Activated CD4-positive, alpha-beta memory T cell treated with anti-CD3 and anti-CD28 coated beads, Interleukin-2, amount 10 ng/mL, durations not matched to agents 7 days and 5 days (primary cell): ENCODE data around the gene NOX4. TPM values are rescaled to one million over a fixed set of nuclear protein-coding genes. Genes with fewer than 3 reads are reported as not detected.
"Not testable (repeated sequence)": the region's sequence is repeated elsewhere in the genome, so short reads cannot be mapped to it uniquely, and the experiment has no call there.

Experiments used
- CTCF ChIA-PET: fragments of 350-600 bp; sonication (Branson Sonifier 250); formaldehyde crosslinking; loops from one replicate; lab custom pipeline; 2021; ENCODE audit warnings: antibody characterized with exemption, inconsistent platforms; lab: Charles Lee
- POLR2A ChIA-PET: fragments of 350-600 bp; sonication (Branson Sonifier 250); formaldehyde crosslinking; loops from one replicate; lab custom pipeline; 2021; ENCODE audit warnings: antibody characterized with exemption; lab: Charles Lee
- DNase-seq: peaks from one replicate; pipeline ENCODE4 v3.0.0-alpha.2; 2020
- H3K27ac Mint-ChIP-seq: one replicate; pipeline ENCODE4 v1.8.0; 2021; ENCODE audit warnings: mild to moderate bottlenecking, mixed read lengths
- H3K27me3 Mint-ChIP-seq: one replicate; pipeline ENCODE4 v1.8.0; 2021; ENCODE audit warnings: mixed read lengths
- H3K36me3 Mint-ChIP-seq: one replicate; pipeline ENCODE4 v1.8.0; 2021; ENCODE audit warnings: low read depth, mixed read lengths
- H3K4me1 Mint-ChIP-seq: one replicate; pipeline ENCODE4 v1.8.0; 2021; ENCODE audit warnings: mixed read lengths
- H3K4me3 Mint-ChIP-seq: one replicate; pipeline ENCODE4 v1.8.0; 2021; ENCODE audit warnings: mild to moderate bottlenecking, mixed read lengths
- H3K9me3 Mint-ChIP-seq: one replicate; pipeline ENCODE4 v1.8.0; 2021; ENCODE audit warnings: mixed read lengths
- total RNA-seq, 2 experiments: library from RNA; stranded (reverse); gene quantifications; one replicate each; pipeline ENCODE4 v1.2.3, GENCODE V29; 2021

Gene NOX4
- total RNA-seq, 2 experiments from 2014 or later = not detected

- H3K27ac Mint-ChIP-seq = no peak overlapping the region
- POLR2A ChIA-PET = no interaction called here
- H3K9me3 Mint-ChIP-seq = no peaks in the 10 kb centered on the region
- H3K4me1 Mint-ChIP-seq = no peaks in the 10 kb centered on the region
- no peak for DNase-seq
- H3K27me3 Mint-ChIP-seq = no peaks in the 10 kb centered on the region
- CTCF ChIA-PET = no interaction called here
- no peak overlapping the region for H3K4me3 Mint-ChIP-seq
- no peaks in the 10 kb centered on the region for H3K36me3 Mint-ChIP-seq
Observed at GRCh38 chr11:89447845-89448244, 43.3 kb downstream of the NOX4 start.

- ChIA-PET POLR2A (no interaction called here), CTCF (interaction anchor here (0.7 kb wide), 1 partner anchor 721 kb away, joined by 3 read pairs; no protein-coding TSS in a partner anchor)
- Mint-ChIP-seq H3K27ac (no peak overlapping the region), H3K36me3 (no peaks in the 10 kb centered on the region), H3K4me3 (no peak overlapping the region), H3K4me1 (no peaks in the 10 kb centered on the region), H3K27me3 (no peaks in the 10 kb centered on the region), H3K9me3 (no peaks in the 10 kb centered on the region)
- DNase-seq = no peak
Observed at GRCh38 chr11:89443361-89444322, 47.5 kb downstream of the NOX4 start.

GRCh38 chr11:89442801-89443200 lies 48.4 kb downstream of the NOX4 start:
- DNase-seq = no peak
- no peaks in the 10 kb centered on the region for H3K27me3 Mint-ChIP-seq
- H3K36me3 Mint-ChIP-seq = no peaks in the 10 kb centered on the region
- CTCF ChIA-PET = no interaction called here
- no peak overlapping the region for H3K4me3 Mint-ChIP-seq
- H3K27ac Mint-ChIP-seq = no peak overlapping the region
- no peaks in the 10 kb centered on the region for H3K9me3 Mint-ChIP-seq
- no peaks in the 10 kb centered on the region for H3K4me1 Mint-ChIP-seq
- POLR2A ChIA-PET = no interaction called here

GRCh38 chr11:89441606-89442005 lies 49.6 kb downstream of the NOX4 start:
- CTCF ChIA-PET = no interaction called here
- no peaks in the 10 kb centered on the region for H3K4me1 Mint-ChIP-seq
- no peaks in the 10 kb centered on the region for H3K27me3 Mint-ChIP-seq
- H3K27ac Mint-ChIP-seq = no peak overlapping the region
- DNase-seq = no peak
- POLR2A ChIA-PET = no interaction called here
- H3K4me3 Mint-ChIP-seq = no peak overlapping the region
- no peaks in the 10 kb centered on the region for H3K9me3 Mint-ChIP-seq
- H3K36me3 Mint-ChIP-seq = no peaks in the 10 kb centered on the region

GRCh38 chr11:89437317-89437716 lies 53.9 kb downstream of the NOX4 start:
- POLR2A ChIA-PET = no interaction called here
- Mint-ChIP-seq H3K27me3 (no peaks in the 10 kb centered on the region), H3K9me3 (no peaks in the 10 kb centered on the region), H3K4me1 (no peaks in the 10 kb centered on the region), H3K27ac (no peak overlapping the region), H3K36me3 (no peaks in the 10 kb centered on the region), H3K4me3 (no peak overlapping the region)
- DNase-seq = no peak
- CTCF ChIA-PET = no interaction called here

GRCh38 chr11:89436071-89436470 lies 55.1 kb downstream of the NOX4 start:
- no peaks in the 10 kb centered on the region for H3K4me1 Mint-ChIP-seq
- no peaks in the 10 kb centered on the region for H3K27me3 Mint-ChIP-seq
- H3K4me3 Mint-ChIP-seq = no peak overlapping the region
- no peak for DNase-seq
- CTCF ChIA-PET = no interaction called here
- no peaks in the 10 kb centered on the region for H3K36me3 Mint-ChIP-seq
- H3K27ac Mint-ChIP-seq = no peak overlapping the region
- no peaks in the 10 kb centered on the region for H3K9me3 Mint-ChIP-seq
- POLR2A ChIA-PET = no interaction called here

- no peak for DNase-seq
- Mint-ChIP-seq H3K27me3 (no peaks in the 10 kb centered on the region), H3K4me1 (no peaks in the 10 kb centered on the region), H3K36me3 (no peaks in the 10 kb centered on the region), H3K9me3 (no peaks in the 10 kb centered on the region), H3K4me3 (no peak overlapping the region), H3K27ac (no peak overlapping the region)
- ChIA-PET CTCF (no interaction called here), POLR2A (no interaction called here)
Observed at GRCh38 chr11:89433278-89433677, 57.9 kb downstream of the NOX4 start.

GRCh38 chr11:89432182-89432581 lies 59.0 kb downstream of the NOX4 start:
- H3K9me3 Mint-ChIP-seq, DNase-seq, H3K4me3 Mint-ChIP-seq, CTCF ChIA-PET, H3K27me3 Mint-ChIP-seq, H3K27ac Mint-ChIP-seq, H3K4me1 Mint-ChIP-seq, POLR2A ChIA-PET, H3K36me3 Mint-ChIP-seq: not testable (repeated sequence)

GRCh38 chr11:89426501-89426900 lies 64.7 kb downstream of the NOX4 start:
- POLR2A ChIA-PET, H3K9me3 Mint-ChIP-seq, H3K36me3 Mint-ChIP-seq, DNase-seq, H3K4me3 Mint-ChIP-seq, H3K27me3 Mint-ChIP-seq, CTCF ChIA-PET, H3K4me1 Mint-ChIP-seq, H3K27ac Mint-ChIP-seq: not testable (repeated sequence)

GRCh38 chr11:89421718-89422117 lies 69.5 kb downstream of the NOX4 start:
- POLR2A ChIA-PET = no interaction called here
- H3K4me1 Mint-ChIP-seq = no peaks in the 10 kb centered on the region
- CTCF ChIA-PET = no interaction called here
- no peak for DNase-seq
- H3K4me3 Mint-ChIP-seq = no peak overlapping the region
- no peaks in the 10 kb centered on the region for H3K36me3 Mint-ChIP-seq
- H3K27me3 Mint-ChIP-seq = no peaks in the 10 kb centered on the region
- H3K27ac Mint-ChIP-seq = no peak overlapping the region
- H3K9me3 Mint-ChIP-seq = no peaks in the 10 kb centered on the region

GRCh38 chr11:89420981-89421380 lies 70.2 kb downstream of the NOX4 start:
- no peaks in the 10 kb centered on the region for H3K4me1 Mint-ChIP-seq
- H3K4me3 Mint-ChIP-seq = no peak overlapping the region
- no peaks in the 10 kb centered on the region for H3K36me3 Mint-ChIP-seq
- DNase-seq = no peak
- H3K27me3 Mint-ChIP-seq = no peaks in the 10 kb centered on the region
- no peaks in the 10 kb centered on the region for H3K9me3 Mint-ChIP-seq
- ChIA-PET POLR2A (no interaction called here), CTCF (no interaction called here)
- no peak overlapping the region for H3K27ac Mint-ChIP-seq

GRCh38 chr11:89416961-89417360 lies 74.2 kb downstream of the NOX4 start:
- Mint-ChIP-seq H3K36me3 (no peaks in the 10 kb centered on the region), H3K27ac (no peak overlapping the region), H3K4me1 (no peaks in the 10 kb centered on the region), H3K27me3 (no peaks in the 10 kb centered on the region), H3K9me3 (no peaks in the 10 kb centered on the region), H3K4me3 (no peak overlapping the region)
- no peak for DNase-seq
- ChIA-PET CTCF (no interaction called here), POLR2A (no interaction called here)

GRCh38 chr11:89411112-89411511 lies 80.1 kb downstream of the NOX4 start:
- H3K27ac Mint-ChIP-seq, H3K9me3 Mint-ChIP-seq, H3K36me3 Mint-ChIP-seq, DNase-seq, H3K4me1 Mint-ChIP-seq, CTCF ChIA-PET, POLR2A ChIA-PET, H3K4me3 Mint-ChIP-seq, H3K27me3 Mint-ChIP-seq: not testable (repeated sequence)

- H3K27me3 Mint-ChIP-seq, H3K27ac Mint-ChIP-seq, H3K9me3 Mint-ChIP-seq, POLR2A ChIA-PET, H3K4me3 Mint-ChIP-seq, CTCF ChIA-PET, H3K4me1 Mint-ChIP-seq, H3K36me3 Mint-ChIP-seq, DNase-seq: not testable (repeated sequence)
Observed at GRCh38 chr11:89410666-89411065, 80.5 kb downstream of the NOX4 start.
